Measurements from ENCODE around the gene ETV3L. TPM values are rescaled to one million over a fixed set of nuclear protein-coding genes. Genes with fewer than 3 reads are reported as not detected.
A peak's percentile ranks its signal among the peaks of the same experiment; 100 is the strongest.

The ETV3L gene
- total and polyA plus RNA-seq, 2 experiments from 2014 or later = not detected

DNA sequence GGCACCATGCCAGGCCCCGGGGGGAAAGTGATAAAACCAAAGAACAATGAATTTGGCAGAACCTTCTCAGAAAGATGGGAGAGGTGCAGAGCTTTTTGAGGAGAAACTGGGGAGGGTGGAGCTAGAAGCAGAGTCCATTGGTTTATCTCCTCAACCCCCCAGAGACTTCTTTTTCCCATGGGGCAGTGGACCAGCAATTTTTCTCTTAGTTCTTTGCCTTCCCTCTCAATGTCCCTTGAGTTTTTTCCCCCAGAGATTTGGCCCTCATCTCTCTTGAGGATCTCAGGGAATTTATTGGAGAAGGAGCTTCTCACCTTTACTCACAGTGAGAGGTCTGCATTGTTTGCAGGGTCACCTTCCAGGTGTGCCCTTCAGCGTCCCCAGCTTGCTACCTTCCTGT is 48.8 kb downstream of the ETV3L start:
- no peaks in the 10 kb centered on the region for H3K36me3 ChIP-seq
- H3K4me3 ChIP-seq = no peak overlapping the region
- no peaks in the 10 kb centered on the region for H3K9me3 ChIP-seq (ENCODE audit: low read depth)
- H3K27ac ChIP-seq = no peak overlapping the region
- no peak for DNase-seq (ENCODE audit: low read depth in 1 of 2, low spot score in 1 of 2)
- TF ChIP-seq CTCF (IDR thresholded peaks at IDR 0.05; ENCODE audit: low read depth, low read length) = no peak
- peaks cover 3% of the 10 kb centered on the region for H3K4me1 ChIP-seq (ENCODE audit: low read depth)
- no peaks in the 10 kb centered on the region for H3K27me3 ChIP-seq

- no peak for TF ChIP-seq CTCF (IDR thresholded peaks at IDR 0.05; ENCODE audit: low read depth, low read length)
- H3K9me3 ChIP-seq (ENCODE audit: low read depth) = no peaks in the 10 kb centered on the region
- H3K36me3 ChIP-seq = no peaks in the 10 kb centered on the region
- no peaks in the 10 kb centered on the region for H3K27me3 ChIP-seq
- no peak overlapping the region for H3K27ac ChIP-seq
- H3K4me3 ChIP-seq = no peak overlapping the region
- DNase-seq (ENCODE audit: low read depth in 1 of 2, low spot score in 1 of 2) = no peak
- peaks cover 26% of the 10 kb centered on the region for H3K4me1 ChIP-seq (ENCODE audit: low read depth)
Measured at GRCh38 chr1:157047062-157047410, 52.6 kb downstream of the ETV3L start.

DNA sequence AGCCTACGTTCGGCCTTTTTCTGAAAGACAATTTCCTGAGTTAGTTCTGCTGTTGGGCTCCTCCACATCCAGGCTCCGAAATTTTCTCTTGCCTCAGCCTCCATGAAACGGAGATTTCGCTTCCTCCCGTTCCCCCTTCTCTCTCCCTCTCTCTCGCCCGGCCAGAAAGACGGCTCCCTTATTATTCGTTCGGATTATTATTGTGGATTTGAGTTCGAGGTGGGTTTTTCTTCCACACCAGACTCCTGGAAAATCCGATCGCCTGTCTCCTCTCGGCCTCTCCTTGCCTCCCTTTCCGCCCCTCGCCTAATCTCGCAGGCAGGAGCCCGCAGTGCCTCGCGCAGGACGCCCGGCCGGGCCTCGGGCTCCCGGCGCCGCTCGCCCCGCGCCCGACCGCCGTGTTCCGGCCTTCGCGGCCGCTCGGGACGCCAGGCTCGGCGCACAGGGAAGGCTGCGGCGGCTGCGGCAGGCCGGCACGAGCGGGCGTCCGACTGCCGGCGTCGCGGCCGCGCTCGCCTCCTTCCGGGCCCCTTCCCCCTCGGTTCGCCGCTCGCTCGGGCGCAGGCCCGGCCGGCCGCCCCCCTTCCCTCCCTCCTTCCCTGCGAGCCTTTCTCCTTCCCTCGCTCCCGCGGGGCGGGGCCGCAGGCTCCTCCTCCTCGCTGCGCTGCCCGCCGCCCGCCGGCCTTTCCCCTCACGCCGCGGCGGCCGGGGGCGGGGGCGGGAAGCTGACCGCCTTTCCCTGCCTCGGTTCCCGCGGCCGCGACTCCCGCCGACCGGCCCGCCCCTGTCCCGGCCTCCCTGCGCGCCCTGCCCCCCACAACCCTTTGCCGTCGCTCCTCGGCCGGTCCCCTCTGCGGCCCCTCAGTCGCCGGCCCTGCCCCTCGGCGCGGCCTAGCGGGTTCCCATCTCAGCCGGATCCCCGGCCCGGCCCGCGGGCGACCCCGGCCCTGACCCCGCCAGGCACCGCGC is 54.1 kb downstream of the ETV3L start, which contains the start of gene ARHGEF11:
TSS of gene ARHGEF11 (minus strand) at position 493 of the 969 bp plus-strand sequence. CDS start 1,412 bp downstream, outside the sequence.
- Histone ChIP-seq H3K4me1 (ENCODE audit: low read depth) (peaks cover 26% of the 10 kb centered on the region), H3K4me3 (peak within 1 kb of the TSS; percentile 86), H3K27me3 (no peaks in the 10 kb centered on the region), H3K9me3 (ENCODE audit: low read depth) (no peaks in the 10 kb centered on the region), H3K27ac (peak within 1 kb of the TSS; percentile 96), H3K36me3 (no peaks in the 10 kb centered on the region)
- TF ChIP-seq CTCF (IDR thresholded peaks at IDR 0.05; ENCODE audit: low read depth, low read length) = no peak
- DNase-seq (ENCODE audit: low read depth in 1 of 2, low spot score in 1 of 2) = peak; percentile 95

DNA sequence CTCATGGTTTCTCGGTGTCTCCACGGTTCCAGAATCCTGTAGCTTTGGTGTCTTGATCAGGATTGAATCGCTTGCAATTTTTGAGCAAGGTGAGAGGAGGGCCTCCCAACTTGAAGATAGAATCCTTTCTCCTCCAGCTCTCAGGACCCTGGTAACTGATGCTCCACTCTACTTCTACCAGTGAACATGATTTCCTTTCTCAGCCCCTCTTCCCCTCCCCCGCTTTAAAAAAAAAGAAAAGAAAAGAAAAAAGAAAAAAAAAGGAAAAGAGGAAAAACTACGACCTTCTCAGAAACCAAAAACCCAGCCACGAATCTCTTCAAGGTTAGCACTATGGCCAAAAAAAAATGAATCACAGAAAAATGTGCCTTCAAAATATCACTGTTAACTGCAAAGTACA is 55.3 kb downstream of the ETV3L start:
- Histone ChIP-seq H3K4me3 (peak overlapping the region; percentile 86), H3K9me3 (ENCODE audit: low read depth) (no peaks in the 10 kb centered on the region), H3K36me3 (no peaks in the 10 kb centered on the region), H3K4me1 (ENCODE audit: low read depth) (peaks cover 26% of the 10 kb centered on the region), H3K27me3 (no peaks in the 10 kb centered on the region), H3K27ac (no peak overlapping the region)
- TF ChIP-seq CTCF (IDR thresholded peaks at IDR 0.05; ENCODE audit: low read depth, low read length) = no peak
- no peak for DNase-seq (ENCODE audit: low read depth in 1 of 2, low spot score in 1 of 2)

- TF ChIP-seq CTCF (IDR thresholded peaks at IDR 0.05; ENCODE audit: low read depth, low read length) = no peak
- no peaks in the 10 kb centered on the region for H3K36me3 ChIP-seq
- H3K9me3 ChIP-seq (ENCODE audit: low read depth) = no peaks in the 10 kb centered on the region
- H3K4me3 ChIP-seq = peak overlapping the region; percentile 86
- peaks cover 26% of the 10 kb centered on the region for H3K4me1 ChIP-seq (ENCODE audit: low read depth)
- peak overlapping the region; percentile 32 for H3K27ac ChIP-seq
- H3K27me3 ChIP-seq = no peaks in the 10 kb centered on the region
- no peak for DNase-seq (ENCODE audit: low read depth in 1 of 2, low spot score in 1 of 2)
Measured at GRCh38 chr1:157043685-157044084, 55.9 kb downstream of the ETV3L start.
